ENCODE data around the gene ASB8.

DNA sequence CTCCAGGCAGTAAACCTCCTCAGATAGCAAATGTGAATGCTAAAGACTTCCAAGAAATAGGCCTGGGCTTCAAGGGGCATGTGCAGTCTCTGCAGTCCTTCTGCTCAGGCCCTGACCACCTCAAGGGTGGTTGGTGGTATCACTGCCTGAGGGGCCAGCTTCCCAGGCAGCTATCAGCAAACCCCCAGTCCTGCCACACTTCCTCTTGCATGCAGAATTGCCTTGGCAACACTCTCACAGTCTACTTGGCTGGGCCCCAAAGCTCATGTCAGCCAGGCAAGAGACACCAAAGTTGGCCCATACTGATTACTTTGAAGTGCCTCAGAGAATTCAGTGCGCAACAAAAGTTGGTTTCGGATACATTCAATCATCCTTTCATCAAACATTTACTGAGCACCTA, 3.5 kb upstream of the ASB8 start:
- TF ChIP-seq CTCF (IDR thresholded peaks at IDR 0.05), result no peak
- no peak for TF ChIP-seq POLR2AphosphoS5 (IDR thresholded peaks at IDR 0.05; ENCODE audit: low read depth, low read length)
- no peak for TF ChIP-seq SIN3A (IDR thresholded peaks at IDR 0.05; ENCODE audit: borderline replicate concordance, insufficient read depth, low read depth, low read length)
- TF ChIP-seq REST (IDR thresholded peaks at IDR 0.05; ENCODE audit: insufficient read depth in 1 of 2, low read depth in 2 of 2, low read length in 1 of 2), result no peak
